ENCODE measurements around the gene CCNT2. TPM values are rescaled to one million over a fixed set of nuclear protein-coding genes. Genes with fewer than 3 reads are reported as not detected.
"Not testable (repeated sequence)": the region's sequence is repeated elsewhere in the genome, so short reads cannot be mapped to it uniquely, and the experiment has no call there.

Gene CCNT2
- polyA plus RNA-seq, 3 donors = 53.4 to 58.6 (median 55.0) TPM

GRCh38 chr2:134973241-134974138 is 54.9 kb downstream of the CCNT2 start:
- no peak for DNase-seq (ENCODE audit: low read depth in 3 of 3, low spot score in 2 of 3)

- DNase-seq (ENCODE audit: low read depth in 3 of 3, low spot score in 2 of 3) = no peak
Observed at GRCh38 chr2:134975281-134976009, 56.8 kb downstream of the CCNT2 start.

- no peak for DNase-seq (ENCODE audit: low read depth in 3 of 3, low spot score in 2 of 3)
Observed at GRCh38 chr2:134976074-134976702, 57.6 kb downstream of the CCNT2 start.

- DNase-seq (ENCODE audit: low read depth in 3 of 3, low spot score in 2 of 3) = not testable (repeated sequence)
Observed at GRCh38 chr2:134977104-134977503, 58.5 kb downstream of the CCNT2 start.

GRCh38 chr2:134979221-134979620 is 60.6 kb downstream of the CCNT2 start:
- DNase-seq (ENCODE audit: low read depth in 3 of 3, low spot score in 2 of 3) = no peak

GRCh38 chr2:134980639-134981038 is 62.0 kb downstream of the CCNT2 start:
- DNase-seq (ENCODE audit: low read depth in 3 of 3, low spot score in 2 of 3) = no peak

- no peak for DNase-seq (ENCODE audit: low read depth in 3 of 3, low spot score in 2 of 3)
Observed at GRCh38 chr2:134982603-134983002, 64.0 kb downstream of the CCNT2 start.

GRCh38 chr2:134985061-134985460 is 66.4 kb downstream of the CCNT2 start:
- no peak for DNase-seq (ENCODE audit: low read depth in 3 of 3, low spot score in 2 of 3)

DNA sequence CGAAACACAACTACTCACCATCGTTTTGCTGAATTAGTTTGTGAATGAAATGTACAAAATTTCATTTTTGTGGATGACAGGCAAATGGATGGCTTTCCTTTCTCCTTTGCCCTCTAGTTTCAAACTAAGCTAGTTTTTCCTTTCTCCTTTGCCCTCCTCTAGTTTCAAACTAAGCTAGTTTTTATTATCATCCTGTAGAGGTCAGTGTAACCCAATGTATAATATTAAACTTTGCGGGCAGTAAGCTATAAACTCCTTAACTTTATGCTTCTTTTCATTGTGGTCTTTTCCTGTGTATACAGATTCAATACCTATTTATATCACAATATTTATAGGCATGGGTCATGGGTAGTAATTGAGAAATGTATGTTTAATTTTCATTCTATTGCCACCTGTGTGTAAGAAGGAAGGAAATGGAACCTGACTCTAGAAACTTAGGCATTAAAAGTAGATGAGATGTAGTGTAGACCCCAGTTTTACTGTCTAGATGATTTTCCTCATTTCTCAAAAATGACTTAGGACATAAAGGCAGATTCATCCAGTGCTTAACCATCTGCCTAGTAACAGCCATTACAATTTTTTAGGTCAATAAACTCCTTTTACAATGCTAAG is 70.5 kb downstream of the CCNT2 start:
- DNase-seq (ENCODE audit: low read depth in 3 of 3, low spot score in 2 of 3) = no peak

DNA sequence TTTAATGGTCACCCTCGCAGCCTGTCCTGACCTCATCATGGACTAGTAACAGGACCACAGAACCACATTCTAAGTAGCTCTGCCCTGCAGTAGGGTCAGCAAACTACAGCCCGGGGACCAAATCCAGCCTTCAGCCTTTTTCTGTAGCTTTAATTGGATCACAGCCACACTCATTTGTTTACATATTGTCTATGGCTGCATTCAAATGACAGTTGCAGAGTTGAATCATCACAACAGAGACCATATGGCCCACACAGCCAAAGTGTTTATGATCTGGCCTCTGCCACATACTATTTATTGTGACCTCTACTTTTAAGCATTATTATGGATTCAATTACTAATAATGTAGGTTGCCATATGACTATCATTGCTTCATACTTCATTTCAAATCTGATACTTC is 80.9 kb downstream of the CCNT2 start:
- no peak for DNase-seq (ENCODE audit: low read depth in 3 of 3, low spot score in 2 of 3)

DNA sequence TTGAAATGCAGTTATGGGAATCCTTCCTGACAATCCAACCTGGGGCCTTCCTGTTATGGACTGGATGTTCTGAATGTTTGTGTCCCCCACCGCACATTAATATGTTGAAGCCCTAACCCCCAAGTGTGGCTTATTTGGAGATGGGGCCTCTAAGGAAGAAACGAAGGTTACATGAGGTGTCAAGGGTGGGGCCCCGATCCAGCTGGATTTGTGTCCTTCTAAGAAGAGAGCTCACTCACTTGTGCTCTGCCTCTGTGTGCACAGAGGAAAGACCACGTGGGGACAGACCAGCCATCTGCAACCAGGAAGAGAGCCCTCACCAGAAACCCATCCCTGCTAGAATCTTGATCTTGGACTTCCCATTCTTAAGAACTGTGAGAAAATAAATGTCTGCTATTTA is 84.2 kb downstream of the CCNT2 start:
- DNase-seq (ENCODE audit: low read depth in 3 of 3, low spot score in 2 of 3) = no peak

DNA sequence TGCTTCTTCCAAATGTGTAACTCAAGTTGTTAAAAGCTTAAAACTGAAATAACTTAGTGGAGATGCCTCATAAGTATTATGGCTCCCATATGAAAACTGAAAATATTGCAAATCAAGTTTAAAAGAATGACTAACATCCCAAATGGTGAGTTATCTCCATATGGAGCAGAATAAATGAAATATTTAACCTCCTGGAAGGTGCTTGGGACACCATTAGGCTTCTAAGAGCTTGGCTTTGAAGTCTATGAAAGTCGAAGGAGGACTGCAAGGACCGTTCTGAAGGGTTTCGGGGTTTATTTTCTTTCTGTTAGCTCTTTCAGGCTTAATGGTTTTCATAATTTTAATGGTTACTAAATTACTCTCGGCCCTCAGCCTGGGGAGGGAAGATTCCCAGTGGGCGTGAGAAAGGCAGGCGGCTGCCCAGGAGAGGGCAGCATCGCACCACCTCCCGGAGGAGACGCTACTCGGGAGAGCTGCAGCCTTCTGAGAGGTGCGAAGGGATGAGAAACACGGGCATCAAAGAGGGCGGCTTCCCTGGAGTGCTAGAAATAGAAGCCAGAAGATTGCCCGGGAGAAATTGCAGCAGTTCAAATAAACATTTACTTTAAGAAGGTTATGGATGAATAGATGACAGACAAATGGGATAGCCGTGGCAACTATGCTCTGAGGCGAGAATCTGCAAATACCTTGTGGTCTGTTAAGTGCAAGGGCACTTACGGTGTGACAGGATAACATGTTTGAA is 85.6 kb downstream of the CCNT2 start:
- DNase-seq (ENCODE audit: low read depth in 3 of 3, low spot score in 2 of 3) = peak; percentile 29 to 51 (median 34)

DNA sequence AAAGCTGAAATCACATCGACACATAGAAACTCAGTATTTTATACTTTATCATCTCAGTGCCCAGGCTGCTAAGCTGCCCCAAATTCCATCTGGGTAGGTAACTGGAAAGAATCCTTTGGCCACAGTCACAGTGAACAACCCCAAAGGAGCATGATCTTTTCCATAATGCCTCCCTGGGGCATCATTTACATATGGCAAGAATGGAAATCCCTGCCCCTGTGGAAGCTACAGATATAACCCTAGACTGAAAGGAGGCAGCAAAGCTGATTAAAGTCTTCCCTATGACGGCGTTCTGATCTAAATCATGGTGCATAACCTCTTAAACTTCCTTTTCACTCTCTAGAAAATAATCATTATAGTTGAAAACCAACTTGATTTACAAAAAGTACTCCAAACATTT is 87.1 kb downstream of the CCNT2 start:
- no peak for DNase-seq (ENCODE audit: low read depth in 3 of 3, low spot score in 2 of 3)

Other genes with a start within 250 kb of the CCNT2 start
- 1 to 10 TPM; 1.1 to 1.4 (median 1.3) TPM for gene TMEM163, start 199.8 kb upstream of the CCNT2 start, polyA plus RNA-seq (ENCODE audit: insufficient read length in 3 of 3)
- 10 to 100 TPM; 43.0 to 50.2 (median 49.3) TPM for gene ACMSD, start 80.2 kb upstream of the CCNT2 start, polyA plus RNA-seq (ENCODE audit: insufficient read length in 3 of 3)
- under 1 TPM; 0.36 to 0.78 (median 0.58) TPM for gene MAP3K19, start 128.6 kb downstream of the CCNT2 start, polyA plus RNA-seq (ENCODE audit: insufficient read length in 3 of 3)
- gene RAB3GAP1, start 133.5 kb downstream of the CCNT2 start, polyA plus RNA-seq (ENCODE audit: insufficient read length in 3 of 3) = 10 to 100 TPM; 52.1 to 57.0 (median 54.3) TPM